WI38 (cell line): ENCODE measurements around the gene TMEM125.

Source experiments
- H3K4me3 ChIP-seq: 2 replicates; pipeline ENCODE4 v1.5.1; 2011; ENCODE audit warnings: low read depth, mild to moderate bottlenecking, control low read depth, low read length
- CTCF ChIP-seq: IDR thresholded peaks from 2 replicates; pipeline ENCODE4 v1.5.1; 2012; ENCODE audit warnings: low read depth, mild to moderate bottlenecking, control low read depth, low read length

TMEM125 gene

DNA sequence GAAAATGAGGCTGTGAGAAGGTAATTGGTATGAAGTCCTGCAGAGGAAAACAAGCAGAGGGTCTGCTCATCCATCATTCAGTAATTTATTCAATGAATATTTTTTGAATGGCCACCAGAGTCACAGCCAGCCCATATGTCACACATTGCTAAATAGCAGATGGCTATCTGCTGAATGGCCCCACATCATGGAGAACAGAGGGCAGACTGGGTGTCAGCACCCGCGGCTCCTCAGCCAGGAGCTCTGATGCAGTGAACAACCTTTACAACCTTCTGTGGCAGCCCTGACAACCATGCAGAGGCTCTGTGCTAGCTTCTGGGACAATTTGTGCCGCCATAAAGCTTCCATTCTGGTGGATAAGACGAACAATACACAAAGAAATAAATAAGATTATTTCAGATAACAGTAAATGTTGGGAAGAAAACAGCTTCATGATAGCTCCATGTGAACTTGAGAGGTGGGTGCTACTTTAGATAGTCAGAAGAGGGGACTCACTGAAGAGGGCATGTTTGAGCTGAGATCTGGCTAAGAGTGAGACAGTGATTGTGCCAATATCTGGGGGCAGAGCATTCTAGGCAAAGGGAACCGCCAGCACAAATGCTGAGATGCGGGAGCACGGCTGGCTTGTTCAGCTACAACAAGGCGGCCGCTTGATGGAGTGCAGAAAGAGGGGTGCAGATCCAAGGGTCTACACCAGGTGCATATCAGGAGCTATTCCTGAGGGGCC lies 18.4 kb downstream of the TMEM125 start:
- no peak for TF ChIP-seq CTCF
- no peak overlapping the region for H3K4me3 ChIP-seq

- H3K4me3 ChIP-seq, result no peak overlapping the region
- no peak for TF ChIP-seq CTCF
Observed at GRCh38 chr1:43288785-43289706, 19.3 kb downstream of the TMEM125 start.

GRCh38 chr1:43292216-43292615 lies 22.4 kb downstream of the TMEM125 start:
- H3K4me3 ChIP-seq, result no peak overlapping the region
- TF ChIP-seq CTCF, result no peak

DNA sequence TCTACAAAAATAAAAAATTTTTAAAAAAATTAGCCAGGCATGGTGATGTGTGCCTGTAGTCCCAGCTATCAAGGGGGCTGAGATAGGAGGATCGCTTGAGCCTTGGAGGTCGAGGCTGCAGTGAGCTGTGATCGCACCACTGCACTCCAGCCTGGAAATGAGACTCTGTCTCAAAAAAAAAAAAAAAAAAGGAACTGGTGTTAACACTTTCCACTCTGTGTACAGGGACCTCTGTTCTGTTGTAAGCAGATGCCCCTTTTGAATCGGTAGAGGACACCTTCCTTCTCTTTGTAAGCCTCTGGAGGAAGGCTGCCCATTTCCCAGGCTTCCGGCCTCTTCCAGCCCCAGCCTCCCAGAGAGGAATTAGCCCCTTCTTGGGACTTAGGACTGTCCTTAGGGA lies 22.9 kb downstream of the TMEM125 start:
- TF ChIP-seq CTCF, result no peak
- no peak overlapping the region for H3K4me3 ChIP-seq

DNA sequence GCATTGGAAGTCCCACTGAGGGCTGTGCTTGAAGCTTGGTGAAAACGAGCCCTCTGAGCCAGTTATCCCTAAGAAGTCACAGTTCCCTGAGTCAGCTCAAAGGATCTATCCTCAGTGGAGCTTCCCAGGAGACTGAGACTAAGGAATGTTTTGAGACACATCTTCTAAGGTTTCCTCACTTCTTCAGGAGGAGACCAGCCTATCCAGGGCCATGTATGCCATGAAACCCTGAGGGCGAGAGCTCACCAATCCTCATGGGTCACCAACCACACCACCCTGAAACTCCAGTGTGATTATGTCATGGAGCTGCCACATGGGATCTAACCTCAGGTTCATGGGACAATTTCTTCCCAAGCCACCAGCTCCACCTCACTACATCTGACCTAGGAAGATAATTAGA lies 23.4 kb downstream of the TMEM125 start:
- TF ChIP-seq CTCF, result no peak

DNA sequence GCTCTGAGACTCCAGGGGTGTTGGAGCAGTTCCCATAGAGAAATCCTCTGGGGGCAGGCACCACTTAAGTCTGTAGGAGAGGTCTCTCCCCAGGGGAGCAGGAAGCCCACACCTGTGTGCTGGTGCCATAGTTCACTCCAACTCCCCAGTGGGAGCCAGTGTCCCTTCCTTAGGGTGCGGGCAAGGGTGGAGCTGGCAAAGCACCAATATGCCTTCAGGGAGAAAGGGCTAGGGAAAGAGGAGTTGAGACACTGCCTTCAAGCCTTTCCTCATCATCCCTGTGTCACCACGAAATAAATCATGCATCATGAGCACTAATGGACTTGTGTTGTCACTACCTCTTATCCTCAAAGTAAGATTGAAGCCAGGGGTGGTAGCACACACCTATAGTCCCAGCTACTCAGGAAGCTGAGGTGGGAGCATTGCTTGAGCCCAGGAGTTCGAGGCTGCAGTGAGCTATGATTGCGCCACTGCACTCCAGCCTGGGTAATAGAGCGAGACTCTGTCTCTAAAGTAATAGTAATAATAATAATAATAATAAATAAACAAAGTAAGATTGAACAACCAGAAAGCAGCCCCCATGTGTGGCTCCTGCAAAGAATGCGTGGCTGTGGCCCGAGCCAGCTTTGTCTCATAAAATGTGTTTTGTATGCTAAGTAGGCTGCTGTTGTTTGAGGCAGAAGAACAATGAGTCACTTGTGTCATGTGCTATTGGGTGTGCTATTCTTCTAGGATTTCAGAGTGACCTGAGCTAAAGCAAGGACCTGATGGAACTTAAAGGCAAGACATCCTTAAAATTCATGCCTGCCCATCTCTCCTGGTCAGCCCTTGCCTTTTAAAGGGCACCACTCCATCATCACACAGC lies 24.3 kb downstream of the TMEM125 start:
- no peak overlapping the region for H3K4me3 ChIP-seq
- no peak for TF ChIP-seq CTCF

More for the DNA sequence above, 23.4 kb downstream of the TMEM125 start:
- H3K4me3 ChIP-seq, result no peak overlapping the region
